K562 (cell line): Measurements from ENCODE around the gene SMYD1.

Experiments
- CTCF ChIP-seq, 3 experiments: IDR thresholded peaks in 2 of 3; conservative IDR thresholded peaks in 1 of 3; 2 replicates each; pipeline ENCODE4 v1.5.1; 2011 to 2012; ENCODE audit warnings: low read length in 3 of 3, mild to moderate bottlenecking in 3 of 3, control low read depth in 2 of 3, improper control_type of control experiment in 1 of 3, inconsistent platforms in 1 of 3, low read depth in 1 of 3, mixed read lengths in 1 of 3, moderate library complexity in 1 of 3; ENCODE audit not compliant: insufficient read depth in 2 of 3
- ETS1 ChIP-seq: conservative IDR thresholded peaks from 2 replicates; pipeline ENCODE4 v1.6.1; 2011; ENCODE audit warnings: low read depth, mild to moderate bottlenecking, low read length; ENCODE audit not compliant: control insufficient read depth
- HDAC2 ChIP-seq: fragments of 450-650 bp; IDR thresholded peaks from 2 replicates; pipeline ENCODE4 v1.6.1; 2016; ENCODE audit warnings: mild to moderate bottlenecking
- IRF2 ChIP-seq: sonication (generic); formaldehyde crosslinking; IDR thresholded peaks from 2 replicates; pipeline ENCODE4 v1.8.1; 2022; ENCODE audit warnings: mild to moderate bottlenecking, missing genetic modification reagents
- POLR2AphosphoS2 ChIP-seq: IDR thresholded peaks from 2 replicates; pipeline ENCODE4 v1.6.1; 2012; ENCODE audit warnings: low read length, improper control_type of control experiment
- TAF1 ChIP-seq: IDR thresholded peaks from 2 replicates; pipeline ENCODE4 v1.6.1; 2011; ENCODE audit warnings: mild to moderate bottlenecking, low read length, moderate library complexity; ENCODE audit not compliant: insufficient read depth, control insufficient read depth, severe bottlenecking; ENCODE audit errors: extremely low read depth
- ZBTB33 ChIP-seq: sonication (generic); formaldehyde crosslinking; IDR thresholded peaks from 2 replicates; pipeline ENCODE4 v1.8.1; 2023; ENCODE audit warnings: mild to moderate bottlenecking, missing genetic modification reagents
- ZHX1 ChIP-seq: fragments of 150-350 bp; conservative IDR thresholded peaks from 2 replicates; pipeline ENCODE4 v1.6.1; 2014; ENCODE audit warnings: low read length
- ZNF263 ChIP-seq: sonication (generic); formaldehyde crosslinking; IDR thresholded peaks from 2 replicates; pipeline ENCODE4 v1.8.0; 2022; ENCODE audit warnings: mild to moderate bottlenecking, missing genetic modification reagents, borderline replicate concordance
- ZNF740 ChIP-seq, 3 experiments: fragments of 200-800 bp in 1 of 3; sonication (Bioruptor generic) in 1 of 3; sonication (generic) in 1 of 3; formaldehyde crosslinking in 1 of 3; IDR thresholded peaks; 2 replicates each; pipeline versions ENCODE4 v1.6.1 to v1.8.0; 2016 to 2022; ENCODE audit warnings: mild to moderate bottlenecking in 2 of 3, missing compliant biosample characterization in 2 of 3, missing genetic modification characterization in 2 of 3, missing genetic modification reagents in 1 of 3
- TF ChIP-seq, protein P1 (sequence below), 2 experiments: fragments of 450-650 bp in 1 of 2; sonication (generic) in 1 of 2; formaldehyde crosslinking in 1 of 2; IDR thresholded peaks; 2 replicates each; pipeline versions ENCODE4 v1.7.1 to v1.9.0; 2016 to 2022; ENCODE audit warnings: inconsistent platforms in 1 of 2, mild to moderate bottlenecking in 1 of 2, missing genetic modification reagents in 1 of 2

- TF ChIP-seq TAF1 = no peak
- TF ChIP-seq IRF2 (CRISPR knock-in tag) = no peak
- no peak for TF ChIP-seq ZHX1
- no peak for TF ChIP-seq POLR2AphosphoS2
- TF ChIP-seq, protein P1, sequence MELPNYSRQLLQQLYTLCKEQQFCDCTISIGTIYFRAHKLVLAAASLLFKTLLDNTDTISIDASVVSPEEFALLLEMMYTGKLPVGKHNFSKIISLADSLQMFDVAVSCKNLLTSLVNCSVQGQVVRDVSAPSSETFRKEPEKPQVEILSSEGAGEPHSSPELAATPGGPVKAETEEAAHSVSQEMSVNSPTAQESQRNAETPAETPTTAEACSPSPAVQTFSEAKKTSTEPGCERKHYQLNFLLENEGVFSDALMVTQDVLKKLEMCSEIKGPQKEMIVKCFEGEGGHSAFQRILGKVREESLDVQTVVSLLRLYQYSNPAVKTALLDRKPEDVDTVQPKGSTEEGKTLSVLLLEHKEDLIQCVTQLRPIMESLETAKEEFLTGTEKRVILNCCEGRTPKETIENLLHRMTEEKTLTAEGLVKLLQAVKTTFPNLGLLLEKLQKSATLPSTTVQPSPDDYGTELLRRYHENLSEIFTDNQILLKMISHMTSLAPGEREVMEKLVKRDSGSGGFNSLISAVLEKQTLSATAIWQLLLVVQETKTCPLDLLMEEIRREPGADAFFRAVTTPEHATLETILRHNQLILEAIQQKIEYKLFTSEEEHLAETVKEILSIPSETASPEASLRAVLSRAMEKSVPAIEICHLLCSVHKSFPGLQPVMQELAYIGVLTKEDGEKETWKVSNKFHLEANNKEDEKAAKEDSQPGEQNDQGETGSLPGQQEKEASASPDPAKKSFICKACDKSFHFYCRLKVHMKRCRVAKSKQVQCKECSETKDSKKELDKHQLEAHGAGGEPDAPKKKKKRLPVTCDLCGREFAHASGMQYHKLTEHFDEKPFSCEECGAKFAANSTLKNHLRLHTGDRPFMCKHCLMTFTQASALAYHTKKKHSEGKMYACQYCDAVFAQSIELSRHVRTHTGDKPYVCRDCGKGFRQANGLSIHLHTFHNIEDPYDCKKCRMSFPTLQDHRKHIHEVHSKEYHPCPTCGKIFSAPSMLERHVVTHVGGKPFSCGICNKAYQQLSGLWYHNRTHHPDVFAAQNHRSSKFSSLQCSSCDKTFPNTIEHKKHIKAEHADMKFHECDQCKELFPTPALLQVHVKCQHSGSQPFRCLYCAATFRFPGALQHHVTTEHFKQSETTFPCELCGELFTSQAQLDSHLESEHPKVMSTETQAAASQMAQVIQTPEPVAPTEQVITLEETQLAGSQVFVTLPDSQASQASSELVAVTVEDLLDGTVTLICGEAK (IDR thresholded peaks at IDR 0.05) = no peak
- TF ChIP-seq, protein P1 (CRISPR knock-in tag; IDR thresholded peaks at IDR 0.05) = no peak
- no peak for TF ChIP-seq CTCF (IDR thresholded peaks at IDR 0.05 in 2 of 3, conservative IDR thresholded peaks at IDR 0.05 in 1 of 3; ENCODE audit: insufficient read depth in 2 of 3, low read depth in 1 of 3, low read length in 3 of 3)
- TF ChIP-seq ZNF263 (CRISPR knock-in tag) = no peak
- TF ChIP-seq ETS1 = no peak
- no peak for TF ChIP-seq HDAC2
- TF ChIP-seq ZNF740 (CRISPR knock-in tag; IDR thresholded peaks at IDR 0.05) = no peak
- TF ChIP-seq ZNF740 (tag; IDR thresholded peaks at IDR 0.05) = no peak
- no peak for TF ChIP-seq ZBTB33 (CRISPR knock-in tag)
These were observed 64.4 kb downstream of the SMYD1 start for GRCh38 chr2:88131999-88132368.
